Mesenchymal stem cell (in vitro differentiated cells and primary cell): ENCODE data around the gene TCF7L1.

Experiments used
- DNase-seq: peaks from one replicate; pipeline ENCODE4 v3.0.0-alpha.2; 2013
- H2AFZ ChIP-seq: one replicate; pipeline ENCODE4 v1.6.1; 2013; ENCODE audit warnings: low read depth, mild to moderate bottlenecking, control low read depth, inconsistent platforms, low read length, moderate library complexity
- H2AK5ac ChIP-seq: 2 replicates; pipeline ENCODE4 v1.6.1; 2013; ENCODE audit warnings: low read length, moderate library complexity, mild to moderate bottlenecking, inconsistent platforms; ENCODE audit not compliant: severe bottlenecking
- H2BK120ac ChIP-seq: one replicate; pipeline ENCODE4 v1.6.1; 2013; ENCODE audit warnings: low read depth, mild to moderate bottlenecking, inconsistent platforms, low read length, moderate library complexity
- H2BK12ac ChIP-seq, 2 experiments: one replicate each; pipeline ENCODE4 v1.6.1; 2013; ENCODE audit warnings: inconsistent platforms in 2 of 2, low read length in 2 of 2, mild to moderate bottlenecking in 2 of 2, moderate library complexity in 2 of 2, control low read depth in 1 of 2
- H2BK15ac ChIP-seq: one replicate; pipeline ENCODE4 v1.6.1; 2013; ENCODE audit warnings: mild to moderate bottlenecking, low read depth, inconsistent platforms; ENCODE audit not compliant: poor library complexity, severe bottlenecking
- H2BK5ac ChIP-seq: 2 replicates; pipeline ENCODE4 v1.6.1; 2013; ENCODE audit warnings: low read depth, mild to moderate bottlenecking, low read length, control low read depth, inconsistent platforms; ENCODE audit not compliant: poor library complexity, severe bottlenecking
- H3K14ac ChIP-seq, 2 experiments: one replicate each; pipeline ENCODE4 v1.6.1; 2013; ENCODE audit warnings: inconsistent platforms in 2 of 2, low read length in 2 of 2, control low read depth in 1 of 2, mild to moderate bottlenecking in 1 of 2, moderate library complexity in 1 of 2
- H3K18ac ChIP-seq, 2 experiments: one replicate each; pipeline ENCODE4 v1.6.1; 2013; ENCODE audit warnings: inconsistent platforms in 2 of 2, low read length in 2 of 2, control low read depth in 1 of 2, low read depth in 1 of 2, mild to moderate bottlenecking in 1 of 2
- H3K23ac ChIP-seq, 2 experiments: one replicate each; pipeline ENCODE4 v1.6.1; 2013; ENCODE audit warnings: inconsistent platforms in 2 of 2, low read length in 2 of 2, mild to moderate bottlenecking in 2 of 2, moderate library complexity in 2 of 2, control low read depth in 1 of 2
- H3K27ac ChIP-seq: 2 replicates; pipeline ENCODE4 v1.5.1; 2013; ENCODE audit warnings: mild to moderate bottlenecking, moderate library complexity, low read length, control low read depth, inconsistent platforms; ENCODE audit not compliant: poor library complexity, severe bottlenecking
- H3K27me3 ChIP-seq, 2 experiments: 2 replicates each; pipeline versions ENCODE4 v1.6.1 to v1.7.0; 2013; ENCODE audit warnings: low read length in 2 of 2, mild to moderate bottlenecking in 2 of 2, moderate library complexity in 2 of 2, control low read depth in 1 of 2, inconsistent platforms in 1 of 2; ENCODE audit not compliant: control insufficient read depth in 1 of 2, insufficient read depth in 1 of 2
- H3K36me3 ChIP-seq, 2 experiments: 2 replicates each; pipeline versions ENCODE4 v1.6.1 to v1.7.0; 2013; ENCODE audit warnings: low read length in 2 of 2, control low read depth in 1 of 2, inconsistent platforms in 1 of 2, low read depth in 1 of 2, mild to moderate bottlenecking in 1 of 2; ENCODE audit not compliant: insufficient read depth in 2 of 2, control insufficient read depth in 1 of 2
- H3K4ac ChIP-seq, 2 experiments: one replicate each; pipeline ENCODE4 v1.6.1; 2013; ENCODE audit warnings: inconsistent platforms in 2 of 2, low read length in 2 of 2, mild to moderate bottlenecking in 2 of 2, moderate library complexity in 2 of 2, control low read depth in 1 of 2, low read depth in 1 of 2
- H3K4me1 ChIP-seq: 2 replicates; pipeline ENCODE4 v1.6.1; 2013; ENCODE audit warnings: low read depth, low read length, control low read depth; ENCODE audit not compliant: control insufficient read depth, insufficient read depth
- H3K4me2 ChIP-seq: 2 replicates; pipeline ENCODE4 v1.6.1; 2013; ENCODE audit warnings: low read length, mild to moderate bottlenecking, inconsistent platforms; ENCODE audit not compliant: poor library complexity, severe bottlenecking
- H3K4me3 ChIP-seq, 2 experiments: 2 replicates each; pipeline versions ENCODE4 v1.5.1 to v1.7.0; 2013; ENCODE audit warnings: low read length in 2 of 2, mild to moderate bottlenecking in 2 of 2, control low read depth in 1 of 2, low read depth in 1 of 2; ENCODE audit not compliant: insufficient read depth in 1 of 2
- H3K79me1 ChIP-seq: replicated peaks from 2 replicates; pipeline ENCODE4 v1.6.1; 2013; ENCODE audit warnings: mild to moderate bottlenecking, control low read depth, low read length, inconsistent platforms; ENCODE audit not compliant: poor library complexity, severe bottlenecking
- H3K9ac ChIP-seq: 2 replicates; pipeline ENCODE4 v1.7.0; 2013; ENCODE audit warnings: mild to moderate bottlenecking, low read length, moderate library complexity
- H3K9me3 ChIP-seq: 2 replicates; pipeline ENCODE4 v1.7.0; 2013; ENCODE audit warnings: mild to moderate bottlenecking, low read length; ENCODE audit not compliant: control insufficient read depth
- H4K8ac ChIP-seq: one replicate; pipeline ENCODE4 v1.6.1; 2013; ENCODE audit warnings: inconsistent platforms, mild to moderate bottlenecking, low read length, moderate library complexity
- H4K91ac ChIP-seq: one replicate; pipeline ENCODE4 v1.6.1; 2013; ENCODE audit warnings: mild to moderate bottlenecking, low read length, inconsistent platforms
- WGBS: methylation state at CpG from one replicate; pipeline ENCODE4 v1.1.7; 2013; ENCODE audit warnings: mixed read lengths; 5-methylcytosine and 5-hydroxymethylcytosine counted together

TCF7L1 gene

GRCh38 chr2:85175369-85176299 lies 42.4 kb downstream of the TCF7L1 start:
- Histone ChIP-seq H3K18ac (no peak overlapping the region), H3K9ac (peak overlapping the region; percentile 7), H3K79me1 (peaks cover 21% of the 10 kb centered on the region), H3K36me3 (no peaks in the 10 kb centered on the region), H2BK12ac (no peak overlapping the region), H4K91ac (no peak overlapping the region), H3K27ac (no peak overlapping the region), H2AFZ (no peak overlapping the region), H2AK5ac (no peak overlapping the region), H3K4me2 (no peak overlapping the region), H3K4ac (no peak overlapping the region), H2BK120ac (no peak overlapping the region), H3K14ac (no peak overlapping the region), H3K27me3 (no peaks in the 10 kb centered on the region), H2BK15ac (no peak overlapping the region), H3K9me3 (no peaks in the 10 kb centered on the region), H2BK5ac (no peak overlapping the region), H4K8ac (no peak overlapping the region), H3K23ac (peak overlapping the region in 1 of 2 experiments; percentile 79), H3K4me3 (peak overlapping the region in 1 of 2 experiments; percentile 12), H3K4me1 (peaks cover 19% of the 10 kb centered on the region)
- DNase-seq, result peak; percentile 32
- WGBS, result 70% methylated on average over 11 of the region's 13 CpGs

DNA sequence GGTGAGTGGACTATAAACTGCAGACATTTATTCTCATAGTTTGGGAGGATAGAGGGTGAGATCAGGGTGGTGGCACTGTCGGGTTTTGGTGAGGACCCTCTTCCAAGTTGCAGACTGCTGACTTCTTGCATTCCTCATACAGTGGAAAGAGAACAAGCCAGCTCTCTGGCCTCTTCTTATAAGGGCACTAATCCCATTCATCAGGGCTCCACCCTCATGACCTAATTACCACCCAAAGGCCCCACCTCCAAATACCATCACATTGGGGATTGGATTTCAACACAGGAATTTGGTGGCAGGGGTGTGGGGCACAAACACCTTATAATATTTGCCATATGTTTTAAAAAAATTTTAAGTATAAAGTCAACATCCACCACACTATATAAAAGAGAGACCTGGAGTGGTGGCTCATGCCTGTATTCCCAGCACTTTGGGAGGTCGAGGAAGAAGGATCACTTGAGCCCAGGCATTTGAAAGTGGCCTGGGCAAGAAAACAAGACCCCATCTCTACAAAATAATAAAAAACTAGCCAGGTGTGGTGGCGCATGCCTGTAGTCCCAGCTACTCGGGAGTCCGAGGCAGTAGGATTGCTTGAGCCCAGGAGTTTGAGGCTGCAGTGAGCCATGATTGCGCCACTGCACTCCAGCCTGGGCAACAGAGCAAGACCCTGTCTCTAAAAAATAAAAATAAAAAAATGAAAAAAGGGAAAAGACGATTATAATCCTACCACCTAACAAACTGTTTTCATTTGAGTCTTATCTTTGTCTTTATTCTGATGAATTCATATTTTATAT lies 44.0 kb downstream of the TCF7L1 start:
- Histone ChIP-seq H2BK15ac (no peak overlapping the region), H3K27ac (no peak overlapping the region), H3K18ac (no peak overlapping the region), H3K4me1 (peaks cover 30% of the 10 kb centered on the region), H3K4me2 (no peak overlapping the region), H3K9me3 (no peaks in the 10 kb centered on the region), H2BK5ac (no peak overlapping the region), H3K79me1 (peaks cover 22% of the 10 kb centered on the region), H3K36me3 (no peaks in the 10 kb centered on the region), H2BK12ac (no peak overlapping the region), H2AFZ (no peak overlapping the region), H4K91ac (no peak overlapping the region), H3K4ac (no peak overlapping the region), H4K8ac (no peak overlapping the region), H3K9ac (no peak overlapping the region), H2BK120ac (no peak overlapping the region), H3K23ac (no peak overlapping the region), H3K14ac (no peak overlapping the region), H3K4me3 (no peak overlapping the region), H2AK5ac (no peak overlapping the region), H3K27me3 (no peaks in the 10 kb centered on the region)
- no peak for DNase-seq
- over 99% methylated on average over 4 of the region's 7 CpGs for WGBS

GRCh38 chr2:85178154-85178553 lies 45.0 kb downstream of the TCF7L1 start:
- H3K36me3 ChIP-seq, result no peaks in the 10 kb centered on the region
- no peaks in the 10 kb centered on the region for H3K9me3 ChIP-seq
- H3K18ac ChIP-seq, result no peak overlapping the region
- no peak overlapping the region for H3K27ac ChIP-seq
- H2BK12ac ChIP-seq, result no peak overlapping the region
- H4K91ac ChIP-seq, result no peak overlapping the region
- WGBS, result 82% methylated on average over 1 of the region's 1 CpG
- H3K27me3 ChIP-seq, result no peaks in the 10 kb centered on the region
- H2BK5ac ChIP-seq, result no peak overlapping the region
- peaks cover 22% of the 10 kb centered on the region for H3K79me1 ChIP-seq
- DNase-seq, result no peak
- H2BK120ac ChIP-seq, result no peak overlapping the region
- H3K14ac ChIP-seq, result no peak overlapping the region
- no peak overlapping the region for H2AFZ ChIP-seq
- H3K4me3 ChIP-seq, result no peak overlapping the region
- no peak overlapping the region for H2AK5ac ChIP-seq
- no peak overlapping the region for H3K4ac ChIP-seq
- H4K8ac ChIP-seq, result no peak overlapping the region
- H3K4me1 ChIP-seq, result peaks cover 32% of the 10 kb centered on the region
- H3K23ac ChIP-seq, result no peak overlapping the region
- no peak overlapping the region for H3K9ac ChIP-seq
- no peak overlapping the region for H2BK15ac ChIP-seq
- H3K4me2 ChIP-seq, result no peak overlapping the region

GRCh38 chr2:85178980-85179411 lies 45.8 kb downstream of the TCF7L1 start:
- Histone ChIP-seq H2AK5ac (peak overlapping the region; percentile 60), H3K18ac (no peak overlapping the region), H4K91ac (no peak overlapping the region), H3K36me3 (no peaks in the 10 kb centered on the region), H3K9ac (no peak overlapping the region), H3K79me1 (peaks cover 22% of the 10 kb centered on the region), H3K4me1 (peaks cover 33% of the 10 kb centered on the region), H4K8ac (no peak overlapping the region), H2BK120ac (no peak overlapping the region), H3K27me3 (no peaks in the 10 kb centered on the region), H3K27ac (peak overlapping the region; percentile 64), H3K9me3 (no peaks in the 10 kb centered on the region), H3K23ac (no peak overlapping the region), H2BK5ac (no peak overlapping the region), H3K14ac (no peak overlapping the region), H2BK15ac (no peak overlapping the region), H2BK12ac (no peak overlapping the region), H3K4me3 (no peak overlapping the region), H3K4ac (no peak overlapping the region), H2AFZ (no peak overlapping the region), H3K4me2 (no peak overlapping the region)
- WGBS, result 71% methylated on average over 5 of the region's 5 CpGs
- DNase-seq, result no peak
